ENCODE data around the gene TUT7. TPM values are rescaled to one million over a fixed set of nuclear protein-coding genes. Genes with fewer than 3 reads are reported as not detected.

TUT7 gene
- polyA plus RNA-seq, 1 donor from 2014 or later, result 21.0 TPM

- Histone ChIP-seq H3F3A (ENCODE audit: insufficient read depth, low read length, poor library complexity, severe bottlenecking) (no peaks in the 10 kb centered on the region), H3K9ac (ENCODE audit: low read length) (no peak overlapping the region), H3K36me3 (ENCODE audit: insufficient read depth, low read length) (peaks cover 4% of the 10 kb centered on the region), H3K27me3 (ENCODE audit: insufficient read depth, low read depth, low read length) (no peaks in the 10 kb centered on the region), H3K9me2 (ENCODE audit: insufficient read depth, low read length) (no peaks in the 10 kb centered on the region), H3K4me2 (ENCODE audit: low read length) (no peak overlapping the region), H3K79me2 (replicated peaks; ENCODE audit: insufficient read depth, low read length) (peaks cover 43% of the 10 kb centered on the region), H3K9me3 (ENCODE audit: low read length) (no peaks in the 10 kb centered on the region), H4K20me1 (ENCODE audit: insufficient read depth) (no peaks in the 10 kb centered on the region), H3K27ac (ENCODE audit: low read length) (no peak overlapping the region), H3K4me3 (ENCODE audit: low read length) (peak overlapping the region; percentile 18), H2AFZ (ENCODE audit: low read depth, low read length) (no peak overlapping the region)
- TF ChIP-seq EZH2 (IDR thresholded peaks at IDR 0.05; ENCODE audit: borderline replicate concordance, insufficient read depth, low read length, poor library complexity, severe bottlenecking), result no peak
- TF ChIP-seq RAD21 (conservative IDR thresholded peaks at IDR 0.05), result no peak
- TF ChIP-seq MXI1 (conservative IDR thresholded peaks at IDR 0.05; ENCODE audit: poor library complexity, severe bottlenecking), result no peak
- no peak for TF ChIP-seq POLR2AphosphoS5 (IDR thresholded peaks at IDR 0.05)
- no peak for TF ChIP-seq CTCF (IDR thresholded peaks at IDR 0.05; ENCODE audit: poor library complexity, severe bottlenecking)
- TF ChIP-seq SMC3 (conservative IDR thresholded peaks at IDR 0.05; ENCODE audit: poor library complexity), result no peak
- no peak for TF ChIP-seq TAF1 (IDR thresholded peaks at IDR 0.05; ENCODE audit: low read depth)
- TF ChIP-seq EP300 (conservative IDR thresholded peaks at IDR 0.05; ENCODE audit: poor library complexity, severe bottlenecking), result no peak
- TF ChIP-seq REST (IDR thresholded peaks at IDR 0.05; ENCODE audit: borderline replicate concordance), result no peak
These were observed 4.0 kb downstream of the TUT7 start for GRCh38 chr9:86350006-86350760.

GRCh38 chr9:86349271-86349670, 4.9 kb downstream of the TUT7 start:
- Histone ChIP-seq H3K36me3 (ENCODE audit: insufficient read depth, low read length) (peaks cover 4% of the 10 kb centered on the region), H3F3A (ENCODE audit: insufficient read depth, low read length, poor library complexity, severe bottlenecking) (no peaks in the 10 kb centered on the region)

More at GRCh38 chr9:86349271-86349670, 4.9 kb downstream of the TUT7 start:
- Histone ChIP-seq H3K27me3 (ENCODE audit: insufficient read depth, low read depth, low read length) (no peaks in the 10 kb centered on the region), H4K20me1 (ENCODE audit: insufficient read depth) (no peaks in the 10 kb centered on the region), H3K9me2 (ENCODE audit: insufficient read depth, low read length) (no peaks in the 10 kb centered on the region), H3K27ac (ENCODE audit: low read length) (no peak overlapping the region), H3K9ac (ENCODE audit: low read length) (no peak overlapping the region), H3K79me2 (replicated peaks; ENCODE audit: insufficient read depth, low read length) (peaks cover 43% of the 10 kb centered on the region), H3K4me3 (ENCODE audit: low read length) (peak overlapping the region; percentile 3), H3K9me3 (ENCODE audit: low read length) (no peaks in the 10 kb centered on the region), H3K4me2 (ENCODE audit: low read length) (no peak overlapping the region), H2AFZ (ENCODE audit: low read depth, low read length) (no peak overlapping the region)
- no peak for TF ChIP-seq RAD21 (conservative IDR thresholded peaks at IDR 0.05)
- no peak for TF ChIP-seq POLR2AphosphoS5 (IDR thresholded peaks at IDR 0.05)
- no peak for TF ChIP-seq TAF1 (IDR thresholded peaks at IDR 0.05; ENCODE audit: low read depth)
- no peak for TF ChIP-seq EP300 (conservative IDR thresholded peaks at IDR 0.05; ENCODE audit: poor library complexity, severe bottlenecking)
- TF ChIP-seq EZH2 (IDR thresholded peaks at IDR 0.05; ENCODE audit: borderline replicate concordance, insufficient read depth, low read length, poor library complexity, severe bottlenecking), result no peak
- no peak for TF ChIP-seq REST (IDR thresholded peaks at IDR 0.05; ENCODE audit: borderline replicate concordance)
- TF ChIP-seq SMC3 (conservative IDR thresholded peaks at IDR 0.05; ENCODE audit: poor library complexity), result no peak
- no peak for TF ChIP-seq MXI1 (conservative IDR thresholded peaks at IDR 0.05; ENCODE audit: poor library complexity, severe bottlenecking)
- no peak for TF ChIP-seq CTCF (IDR thresholded peaks at IDR 0.05; ENCODE audit: poor library complexity, severe bottlenecking)
